Skeletal muscle satellite cell (primary cell): Measurements from ENCODE around the gene PDE4C.

Experiments used
- H3K27me3 ChIP-seq: 2 replicates; pipeline ENCODE4 v1.7.0; 2013; ENCODE audit warnings: low read length; ENCODE audit not compliant: control insufficient read depth, insufficient read depth
- H3K36me3 ChIP-seq: 2 replicates; pipeline ENCODE4 v1.7.0; 2013; ENCODE audit warnings: mild to moderate bottlenecking, control low read depth, low read length; ENCODE audit not compliant: insufficient read depth
- H3K4me1 ChIP-seq: 2 replicates; pipeline ENCODE4 v1.7.0; 2013; ENCODE audit warnings: low read length; ENCODE audit not compliant: control insufficient read depth, insufficient read depth
- H3K4me2 ChIP-seq: 2 replicates; pipeline ENCODE4 v1.7.0; 2013; ENCODE audit warnings: mild to moderate bottlenecking, low read length
- H3K4me3 ChIP-seq: 2 replicates; pipeline ENCODE4 v1.7.0; 2013; ENCODE audit warnings: low read length
- H3K9ac ChIP-seq: 2 replicates; pipeline ENCODE4 v1.7.0; 2013; ENCODE audit warnings: mild to moderate bottlenecking, low read depth, low read length, moderate library complexity
- H3K9me3 ChIP-seq: replicated peaks from 2 replicates; pipeline ENCODE4 v1.7.0; 2013; ENCODE audit warnings: mild to moderate bottlenecking, control low read depth, low read length

The PDE4C gene

DNA sequence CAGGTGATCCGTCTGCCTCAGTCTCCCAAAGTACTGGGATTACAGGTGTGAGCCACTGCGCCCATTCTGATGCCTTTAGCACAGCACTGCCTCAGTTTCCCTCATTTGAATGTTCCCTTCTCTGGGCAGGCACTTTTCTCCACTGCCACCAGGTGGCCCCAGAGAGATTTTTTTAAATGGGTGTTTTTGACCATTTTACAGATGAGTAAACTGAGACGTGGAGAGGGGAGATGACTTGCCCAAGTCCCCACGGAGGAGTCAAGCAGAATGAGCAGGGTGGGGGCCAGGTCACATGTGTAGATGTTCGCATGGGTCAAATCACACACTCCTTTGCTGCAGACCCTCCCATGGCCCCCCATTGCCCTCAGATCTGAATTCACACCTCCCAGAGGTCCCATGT is 3.2 kb upstream of the PDE4C start:
- peaks cover 58% of the 10 kb centered on the region for H3K27me3 ChIP-seq
- H3K4me2 ChIP-seq: no peak overlapping the region
- H3K4me1 ChIP-seq: peaks cover 13% of the 10 kb centered on the region
- H3K4me3 ChIP-seq: no peak overlapping the region
- H3K36me3 ChIP-seq: no peaks in the 10 kb centered on the region
- H3K9me3 ChIP-seq: no peaks in the 10 kb centered on the region
- no peak overlapping the region for H3K9ac ChIP-seq

DNA sequence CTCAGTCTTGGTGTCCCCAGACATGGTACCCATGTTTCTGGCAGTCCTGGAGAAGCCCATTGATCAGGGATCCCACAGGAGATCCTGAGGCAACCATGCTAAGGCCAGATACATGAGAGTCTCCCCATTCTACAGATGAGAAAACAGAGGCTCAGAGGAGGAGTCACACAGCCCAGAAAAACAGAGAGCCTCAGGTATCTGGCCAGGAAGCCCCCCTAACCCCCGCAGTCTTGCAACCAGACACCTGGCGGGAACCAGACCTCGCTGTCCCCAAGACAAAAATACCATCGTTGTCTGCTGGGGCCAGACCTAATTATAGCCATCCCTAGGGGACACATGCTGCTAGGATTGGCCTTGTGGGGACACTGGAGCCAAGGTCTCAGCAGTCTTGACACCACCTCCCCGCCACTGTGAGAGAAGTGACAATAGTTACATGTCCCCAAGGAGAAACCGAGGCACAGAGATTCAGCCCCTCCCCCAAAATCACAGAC is 1.6 kb upstream of the PDE4C start:
- H3K9ac ChIP-seq: no peak overlapping the region
- H3K36me3 ChIP-seq: no peaks in the 10 kb centered on the region
- H3K4me2 ChIP-seq: no peak overlapping the region
- no peaks in the 10 kb centered on the region for H3K9me3 ChIP-seq
- peaks cover 16% of the 10 kb centered on the region for H3K4me1 ChIP-seq
- H3K27me3 ChIP-seq: peaks cover 49% of the 10 kb centered on the region
- H3K4me3 ChIP-seq: no peak overlapping the region

DNA sequence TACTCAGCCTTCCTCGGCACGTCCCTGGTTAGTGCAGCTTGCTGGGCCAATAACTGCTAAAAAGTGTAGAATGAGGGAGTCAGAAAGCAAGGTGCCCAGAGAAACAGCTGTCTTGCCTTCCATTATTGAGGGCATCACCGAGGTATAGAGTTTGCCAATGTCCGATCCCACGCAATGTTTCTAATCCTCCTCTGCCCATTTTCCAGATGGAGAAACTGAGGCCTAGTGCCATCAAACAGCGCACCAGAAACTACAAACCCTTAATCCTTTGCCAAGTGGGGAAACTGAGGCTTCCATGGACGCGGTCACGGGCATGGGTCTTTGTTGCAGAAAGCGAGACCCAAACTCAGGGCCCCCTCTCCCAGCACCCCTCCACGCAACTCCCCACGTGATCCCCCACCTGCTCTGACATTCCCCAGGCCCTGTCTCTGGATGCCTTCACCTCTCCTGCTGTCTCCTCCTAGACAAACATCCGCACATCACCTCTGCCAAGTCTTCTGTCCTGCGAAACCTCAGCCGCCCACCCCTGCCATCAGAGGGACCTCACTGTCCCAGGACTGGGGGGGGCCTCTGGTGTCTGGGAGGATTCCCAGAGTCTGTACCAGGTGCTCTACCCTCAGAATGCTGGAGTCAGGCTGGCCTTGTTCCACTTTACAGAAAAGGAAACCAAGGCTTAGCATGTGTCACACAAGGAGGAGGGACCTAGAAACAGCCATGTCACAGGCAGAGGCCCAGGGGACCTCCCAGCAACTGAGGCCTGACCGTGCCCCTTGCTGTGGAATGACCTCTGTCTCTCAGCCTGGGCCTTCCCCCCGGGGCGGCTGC is 930 bp upstream of the PDE4C start:
- Histone ChIP-seq H3K4me3 (no peak overlapping the region), H3K27me3 (peaks cover 46% of the 10 kb centered on the region), H3K36me3 (no peaks in the 10 kb centered on the region), H3K4me2 (no peak overlapping the region), H3K9ac (no peak overlapping the region), H3K9me3 (no peaks in the 10 kb centered on the region), H3K4me1 (peaks cover 16% of the 10 kb centered on the region)

DNA sequence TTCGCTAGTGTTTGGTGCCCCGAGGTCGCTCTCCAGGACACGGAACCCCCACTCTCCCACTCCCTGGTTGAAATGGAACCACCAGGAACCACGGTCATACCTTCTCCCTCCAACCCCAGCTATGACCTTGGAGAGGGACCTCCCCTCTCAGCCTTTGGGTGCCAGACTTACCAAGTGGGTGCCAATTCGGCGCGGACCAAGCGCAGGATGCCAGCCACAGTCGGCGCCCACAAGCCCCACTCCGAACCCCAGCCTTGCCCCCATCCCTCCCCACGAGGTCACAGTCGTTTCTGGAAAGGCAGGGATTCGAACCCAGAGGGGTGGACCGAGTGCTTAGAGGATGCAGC is 910 bp downstream of the PDE4C start:
- Histone ChIP-seq H3K9me3 (no peaks in the 10 kb centered on the region), H3K4me1 (peaks cover 16% of the 10 kb centered on the region), H3K27me3 (peaks cover 42% of the 10 kb centered on the region), H3K4me2 (peak overlapping the region; percentile 85), H3K4me3 (no peak overlapping the region), H3K9ac (no peak overlapping the region), H3K36me3 (no peaks in the 10 kb centered on the region)

DNA sequence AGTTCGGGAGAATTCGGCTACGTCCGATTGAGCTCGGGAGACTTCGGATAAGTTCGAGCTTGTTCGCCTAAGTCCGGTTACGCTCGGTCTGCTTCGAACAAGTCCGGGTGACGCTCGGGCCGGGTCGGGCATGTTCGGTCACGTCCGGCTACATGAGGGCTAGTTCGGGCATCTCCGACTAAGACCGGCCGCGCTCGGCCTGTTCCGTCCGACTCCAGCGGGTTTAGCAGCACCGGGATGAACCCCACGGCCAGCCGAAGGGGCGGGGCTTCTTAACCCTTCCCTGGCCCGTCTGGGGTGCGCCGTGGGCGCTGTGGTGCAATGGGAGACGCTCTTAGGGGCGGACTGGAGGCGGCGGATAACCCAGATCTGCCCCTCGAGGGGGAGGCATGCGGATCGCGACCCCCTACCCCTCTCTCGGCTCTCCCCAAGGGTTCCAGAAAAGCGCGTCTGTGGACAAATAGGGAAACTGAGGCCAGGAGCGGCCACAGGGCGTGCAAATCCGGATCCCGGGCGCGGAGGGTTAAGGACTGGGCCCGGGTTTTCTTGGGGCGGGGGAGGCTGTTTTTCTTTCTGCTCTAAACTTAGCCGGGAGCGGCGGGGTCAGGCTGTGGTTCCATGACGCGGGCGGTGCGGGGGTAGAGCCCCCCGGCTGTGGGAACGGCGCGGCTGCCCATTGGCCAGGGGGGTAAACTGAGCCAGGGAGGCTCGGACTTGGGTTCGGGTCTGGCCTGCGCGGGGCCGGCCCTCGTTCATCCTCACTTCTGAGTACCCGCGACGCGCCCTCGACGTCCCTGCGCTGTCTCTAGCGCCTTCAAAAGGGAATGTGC is 1.5 kb downstream of the PDE4C start:
- no peaks in the 10 kb centered on the region for H3K36me3 ChIP-seq
- H3K4me1 ChIP-seq: peaks cover 16% of the 10 kb centered on the region
- H3K4me2 ChIP-seq: peak overlapping the region; percentile 85
- H3K9me3 ChIP-seq: no peaks in the 10 kb centered on the region
- H3K9ac ChIP-seq: peak overlapping the region; percentile 78
- H3K27me3 ChIP-seq: peaks cover 38% of the 10 kb centered on the region
- H3K4me3 ChIP-seq: peak overlapping the region; percentile 68

DNA sequence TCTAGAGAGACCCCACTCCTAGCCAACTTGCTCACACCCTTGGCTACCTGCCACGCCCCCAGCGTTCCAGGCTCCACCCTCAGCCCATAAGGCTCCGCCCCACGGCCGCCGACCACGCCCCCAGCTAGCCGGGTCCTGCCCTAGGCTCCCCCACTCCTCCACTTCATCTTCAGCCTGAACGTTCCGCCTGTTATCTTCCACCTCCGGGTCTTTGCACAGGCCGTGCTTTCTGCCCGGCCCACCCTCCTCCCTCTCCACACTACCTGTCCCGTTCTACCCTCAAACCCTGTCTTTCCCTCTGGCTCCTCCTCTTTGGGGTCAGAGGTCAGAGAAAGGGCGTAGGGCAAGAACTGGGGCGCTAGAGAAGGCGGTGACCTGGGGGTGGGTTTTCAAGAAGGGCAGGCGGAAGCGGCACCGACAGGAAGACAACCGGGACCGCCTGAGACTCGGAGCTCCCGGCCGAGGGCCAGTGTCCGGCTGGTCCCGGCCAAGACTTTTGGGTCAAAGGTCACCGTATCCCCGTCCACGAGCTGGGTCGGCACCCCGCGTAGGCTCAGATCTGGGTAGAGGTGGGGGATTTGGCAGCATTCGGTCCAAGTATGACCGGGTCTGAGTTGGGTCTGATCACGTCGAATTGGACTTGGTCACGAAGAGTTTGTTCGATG is 2.2 kb downstream of the PDE4C start:
- H3K9ac ChIP-seq: peak overlapping the region; percentile 49
- no peaks in the 10 kb centered on the region for H3K36me3 ChIP-seq
- peak overlapping the region; percentile 68 for H3K4me3 ChIP-seq
- H3K4me1 ChIP-seq: peaks cover 16% of the 10 kb centered on the region
- no peaks in the 10 kb centered on the region for H3K9me3 ChIP-seq
- H3K4me2 ChIP-seq: peak overlapping the region; percentile 85
- H3K27me3 ChIP-seq: peaks cover 35% of the 10 kb centered on the region

DNA sequence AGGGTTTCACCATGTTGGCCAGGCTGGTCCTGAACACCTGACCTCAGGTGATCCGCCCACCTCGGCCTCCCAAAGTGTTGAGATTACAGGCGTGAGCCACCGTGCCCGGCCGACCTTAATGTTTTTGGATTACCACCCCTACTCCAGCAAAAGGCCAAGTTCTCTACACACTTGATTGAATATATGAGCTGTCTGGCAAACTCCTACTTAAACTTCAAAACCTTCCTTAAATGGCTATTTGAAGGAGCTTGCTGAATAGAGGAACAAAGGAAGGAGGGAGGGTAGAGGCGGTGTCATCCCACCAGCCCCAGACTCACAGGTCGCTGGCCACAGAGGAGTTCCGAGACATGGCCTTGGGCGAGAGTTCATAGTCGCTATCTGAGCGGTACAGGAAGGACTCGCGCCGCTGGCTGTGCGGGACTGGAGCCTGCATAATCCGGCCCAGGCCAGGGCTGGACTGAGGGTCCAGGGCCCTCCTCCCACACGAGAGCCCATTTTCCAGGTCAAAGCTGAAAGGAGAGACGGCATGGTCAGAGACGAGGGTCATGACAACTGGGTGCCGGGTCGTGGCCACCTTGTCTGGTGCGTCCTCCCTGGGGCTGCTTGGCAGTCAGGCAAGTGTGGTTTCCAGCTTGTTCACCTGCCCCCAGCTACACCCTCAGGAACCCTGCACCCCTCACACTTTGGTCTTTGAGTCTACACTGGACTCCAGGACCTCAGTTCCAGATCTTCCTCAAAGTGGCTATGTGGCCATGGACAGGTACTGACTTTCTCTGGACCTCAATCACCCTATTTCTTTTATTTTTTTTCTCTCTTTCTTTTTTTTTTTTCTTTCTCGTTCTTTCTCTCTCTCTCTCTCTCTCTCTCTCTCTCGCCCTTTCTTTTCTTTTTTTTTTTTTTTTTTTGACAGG is 4.2 kb downstream of the PDE4C start:
- H3K27me3 ChIP-seq: peaks cover 25% of the 10 kb centered on the region
- peaks cover 16% of the 10 kb centered on the region for H3K4me1 ChIP-seq
- no peaks in the 10 kb centered on the region for H3K36me3 ChIP-seq
- H3K4me3 ChIP-seq: no peak overlapping the region
- no peaks in the 10 kb centered on the region for H3K9me3 ChIP-seq
- no peak overlapping the region for H3K9ac ChIP-seq
- H3K4me2 ChIP-seq: no peak overlapping the region

DNA sequence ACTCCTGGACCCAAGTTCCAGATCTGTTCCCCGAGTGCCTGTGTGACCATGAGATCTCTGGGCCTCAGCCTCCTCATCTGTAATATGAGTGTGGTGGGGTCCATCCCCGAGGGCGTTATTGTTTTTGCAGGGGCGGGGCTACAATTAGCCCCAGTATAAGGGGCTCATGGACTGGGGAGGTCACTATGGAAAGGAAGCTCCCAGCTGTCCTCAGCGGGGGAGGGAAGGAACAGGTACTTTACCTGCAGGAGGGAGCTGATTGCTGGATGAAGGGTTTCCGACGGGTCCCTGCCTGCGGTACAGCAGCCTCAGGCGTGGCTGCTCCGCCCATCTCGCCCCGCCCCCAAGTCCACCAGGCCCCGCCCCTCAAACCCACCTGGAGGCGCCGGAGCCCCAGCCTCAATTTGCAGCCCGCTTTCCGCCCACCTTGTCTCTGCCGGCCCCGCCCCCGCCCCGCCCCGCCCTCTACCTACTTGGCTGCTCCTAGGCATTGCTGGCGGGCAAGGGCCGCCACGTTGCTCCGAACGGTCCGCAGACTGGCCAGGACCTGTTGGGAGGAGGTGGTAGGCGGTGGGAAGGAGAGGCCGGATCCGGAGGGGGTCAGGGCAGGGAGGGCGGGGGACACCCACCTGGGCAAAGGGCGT is 5.5 kb downstream of the PDE4C start:
- peaks cover 12% of the 10 kb centered on the region for H3K4me1 ChIP-seq
- no peak overlapping the region for H3K4me2 ChIP-seq
- H3K27me3 ChIP-seq: peaks cover 15% of the 10 kb centered on the region
- H3K4me3 ChIP-seq: no peak overlapping the region
- H3K9ac ChIP-seq: no peak overlapping the region
- H3K36me3 ChIP-seq: no peaks in the 10 kb centered on the region
- H3K9me3 ChIP-seq: no peaks in the 10 kb centered on the region

DNA sequence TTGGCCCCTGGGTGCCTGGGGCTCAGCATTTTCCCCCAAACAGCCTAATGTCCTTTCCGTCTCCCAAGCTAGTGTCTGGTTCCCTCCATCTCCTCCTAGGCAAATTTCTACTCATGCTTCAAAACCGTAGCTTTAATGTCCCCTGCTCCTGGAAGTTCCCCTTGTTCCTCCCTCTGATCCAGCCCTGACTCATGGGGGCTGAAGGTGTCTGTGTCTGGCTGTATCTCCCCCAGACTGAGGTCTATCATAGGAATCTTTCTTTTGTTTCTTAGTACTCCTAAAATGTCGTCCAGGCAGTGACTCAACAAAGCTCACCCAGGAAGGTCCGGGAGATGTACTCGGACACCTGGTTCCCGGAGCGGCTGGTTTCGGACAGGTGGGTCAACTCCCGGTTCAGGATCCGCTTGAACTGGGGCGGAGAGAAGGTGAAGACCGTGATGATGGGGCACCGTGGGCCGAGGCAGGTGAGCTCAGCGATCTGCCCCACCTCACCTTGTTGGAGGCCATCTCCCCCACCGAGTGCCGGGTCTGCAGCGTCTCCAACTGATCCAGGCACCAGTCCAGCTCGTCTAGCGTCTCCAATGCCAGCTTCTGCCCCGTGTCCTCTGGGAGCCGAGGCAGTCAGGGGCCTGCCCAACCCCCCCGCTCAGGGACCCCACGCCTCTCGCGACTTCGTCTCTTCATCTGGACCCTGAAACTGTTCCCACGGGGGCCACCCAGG is 6.2 kb downstream of the PDE4C start:
- H3K9me3 ChIP-seq: no peaks in the 10 kb centered on the region
- H3K9ac ChIP-seq: no peak overlapping the region
- H3K36me3 ChIP-seq: no peaks in the 10 kb centered on the region
- H3K27me3 ChIP-seq: peaks cover 8% of the 10 kb centered on the region
- H3K4me1 ChIP-seq: peaks cover 10% of the 10 kb centered on the region
- H3K4me2 ChIP-seq: no peak overlapping the region
- no peak overlapping the region for H3K4me3 ChIP-seq

DNA sequence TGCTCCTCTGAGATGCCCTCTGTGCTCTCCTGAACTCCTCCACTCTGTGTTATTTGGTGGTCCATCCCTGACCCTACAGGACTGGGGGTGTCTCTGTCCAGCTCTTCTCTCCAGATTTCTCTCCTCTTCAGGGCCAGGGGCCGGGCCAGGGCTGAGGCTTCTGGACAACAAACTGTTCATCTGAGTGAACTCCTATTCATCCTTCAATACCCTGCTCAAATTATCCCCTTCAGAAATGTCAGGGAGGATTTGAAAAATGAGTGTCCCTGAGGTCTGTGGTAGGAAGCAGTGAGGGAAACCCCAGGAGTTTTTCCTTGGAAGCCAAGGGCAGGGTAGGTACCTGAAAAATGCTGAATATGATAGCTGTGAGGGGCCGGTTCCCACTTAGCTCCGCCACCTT is 7.6 kb downstream of the PDE4C start:
- Histone ChIP-seq H3K9ac (no peak overlapping the region), H3K9me3 (no peaks in the 10 kb centered on the region), H3K4me1 (peaks cover 5% of the 10 kb centered on the region), H3K36me3 (no peaks in the 10 kb centered on the region), H3K27me3 (peaks cover 7% of the 10 kb centered on the region), H3K4me3 (no peak overlapping the region), H3K4me2 (no peak overlapping the region)
